HEK293 (cell line): Measurements from ENCODE around the gene RRP1B.

Source experiments
- KLF1 ChIP-seq: fragments of 450-650 bp; formaldehyde crosslinking; IDR thresholded peaks from 2 replicates; pipeline ENCODE4 v1.5.1; 2016; ENCODE audit warnings: missing biosample characterization, missing genetic modification characterization
- TRIM28 ChIP-seq: IDR thresholded peaks from 2 replicates; pipeline ENCODE4 v1.6.1; 2011; ENCODE audit warnings: low read length, control low read depth, borderline replicate concordance
- ZNF221 ChIP-seq: fragments of 450-650 bp; formaldehyde crosslinking; IDR thresholded peaks from 2 replicates; pipeline ENCODE4 v1.5.1; 2017; ENCODE audit warnings: missing biosample characterization, missing genetic modification characterization, borderline replicate concordance
- ZNF248 ChIP-seq: fragments of 450-650 bp; formaldehyde crosslinking; IDR thresholded peaks from 2 replicates; pipeline ENCODE4 v1.5.1; 2017; ENCODE audit warnings: missing biosample characterization, missing genetic modification characterization
- TF ChIP-seq, protein P1 (sequence below): fragments of 450-650 bp; formaldehyde crosslinking; IDR thresholded peaks from 2 replicates; pipeline ENCODE4 v1.5.1; 2016; ENCODE audit warnings: missing biosample characterization, missing genetic modification characterization
- TF ChIP-seq, protein P2 (sequence below): fragments of 450-650 bp; formaldehyde crosslinking; IDR thresholded peaks from 2 replicates; pipeline ENCODE4 v1.5.1; 2016; ENCODE audit warnings: missing biosample characterization, missing genetic modification characterization, low read depth

DNA sequence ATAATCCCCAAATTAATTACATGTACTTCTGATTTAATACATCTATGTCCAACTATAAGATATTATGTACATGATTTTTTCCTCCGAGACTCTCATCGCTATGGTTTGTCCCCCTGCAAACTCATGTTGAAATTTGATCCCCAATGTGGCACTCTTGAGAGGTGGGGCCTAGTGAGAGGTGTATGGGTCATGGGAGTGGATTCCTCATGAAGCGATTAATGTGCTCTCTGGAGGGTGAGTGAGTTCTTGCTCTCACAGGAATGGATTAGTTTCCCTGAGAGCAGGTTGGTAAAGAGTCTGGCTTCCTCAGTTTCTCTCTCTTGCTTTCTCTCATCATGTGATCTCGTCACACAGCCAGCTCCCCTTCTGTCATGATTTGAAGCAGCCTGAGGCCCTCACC lies 16.2 kb upstream of the RRP1B start:
- TF ChIP-seq, protein P1, sequence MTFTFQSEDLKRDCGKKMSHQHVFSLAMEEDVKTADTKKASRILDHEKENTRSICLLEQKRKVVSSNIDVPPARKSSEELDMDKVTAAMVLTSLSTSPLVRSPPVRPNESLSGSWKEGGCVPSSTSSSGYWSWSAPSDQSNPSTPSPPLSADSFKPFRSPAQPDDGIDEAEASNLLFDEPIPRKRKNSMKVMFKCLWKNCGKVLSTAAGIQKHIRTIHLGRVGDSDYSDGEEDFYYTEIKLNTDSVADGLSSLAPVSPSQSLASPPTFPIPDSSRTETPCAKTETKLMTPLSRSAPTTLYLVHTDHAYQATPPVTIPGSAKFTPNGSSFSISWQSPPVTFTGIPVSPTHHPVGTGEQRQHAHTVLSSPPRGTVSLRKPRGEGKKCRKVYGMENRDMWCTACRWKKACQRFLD (tag by site-specific recombination), result no peak
- no peak for TF ChIP-seq ZNF221 (tag by site-specific recombination)
- TF ChIP-seq, protein P2, sequence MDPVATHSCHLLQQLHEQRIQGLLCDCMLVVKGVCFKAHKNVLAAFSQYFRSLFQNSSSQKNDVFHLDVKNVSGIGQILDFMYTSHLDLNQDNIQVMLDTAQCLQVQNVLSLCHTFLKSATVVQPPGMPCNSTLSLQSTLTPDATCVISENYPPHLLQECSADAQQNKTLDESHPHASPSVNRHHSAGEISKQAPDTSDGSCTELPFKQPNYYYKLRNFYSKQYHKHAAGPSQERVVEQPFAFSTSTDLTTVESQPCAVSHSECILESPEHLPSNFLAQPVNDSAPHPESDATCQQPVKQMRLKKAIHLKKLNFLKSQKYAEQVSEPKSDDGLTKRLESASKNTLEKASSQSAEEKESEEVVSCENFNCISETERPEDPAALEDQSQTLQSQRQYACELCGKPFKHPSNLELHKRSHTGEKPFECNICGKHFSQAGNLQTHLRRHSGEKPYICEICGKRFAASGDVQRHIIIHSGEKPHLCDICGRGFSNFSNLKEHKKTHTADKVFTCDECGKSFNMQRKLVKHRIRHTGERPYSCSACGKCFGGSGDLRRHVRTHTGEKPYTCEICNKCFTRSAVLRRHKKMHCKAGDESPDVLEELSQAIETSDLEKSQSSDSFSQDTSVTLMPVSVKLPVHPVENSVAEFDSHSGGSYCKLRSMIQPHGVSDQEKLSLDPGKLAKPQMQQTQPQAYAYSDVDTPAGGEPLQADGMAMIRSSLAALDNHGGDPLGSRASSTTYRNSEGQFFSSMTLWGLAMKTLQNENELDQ (tag by site-specific recombination), result no peak
- no peak for TF ChIP-seq TRIM28
- TF ChIP-seq KLF1 (tag by site-specific recombination), result no peak
- TF ChIP-seq ZNF248, result no peak
